SK-N-SH (cell line): ENCODE measurements around the gene AIMP1.

ENCODE experiments used
- CHD2 ChIP-seq: fragments of 150-350 bp; IDR thresholded peaks from 2 replicates; pipeline ENCODE4 v1.6.1; 2018; ENCODE audit warnings: low read length; ENCODE audit not compliant: partially characterized antibody
- CTCF ChIP-seq: fragments of 200-600 bp; sonication (generic); IDR thresholded peaks from 2 replicates; pipeline ENCODE4 v1.6.1; 2017; ENCODE audit warnings: antibody characterized with exemption, mild to moderate bottlenecking, moderate library complexity
- GATA2 ChIP-seq: sonication (generic); formaldehyde crosslinking; IDR thresholded peaks from 2 replicates; pipeline ENCODE4 v1.5.0; 2020; ENCODE audit warnings: mild to moderate bottlenecking, missing genetic modification reagents
- JUND ChIP-seq: IDR thresholded peaks from 2 replicates; pipeline ENCODE4 v1.4.0; 2012
- NFIC ChIP-seq: IDR thresholded peaks from 2 replicates; pipeline ENCODE4 v1.4.0; 2012; ENCODE audit warnings: borderline replicate concordance
- POLR2AphosphoS5 ChIP-seq: IDR thresholded peaks from 2 replicates; pipeline ENCODE4 v1.6.1; 2012; ENCODE audit warnings: low read depth, low read length
- RFX5 ChIP-seq: IDR thresholded peaks from 2 replicates; pipeline ENCODE4 v1.6.1; 2012; ENCODE audit warnings: mild to moderate bottlenecking, improper control_type of control experiment, low read length
- SMC3 ChIP-seq: IDR thresholded peaks from 2 replicates; pipeline ENCODE4 v1.6.1; 2012; ENCODE audit warnings: low read depth, low read length, improper control_type of control experiment
- TCF12 ChIP-seq: IDR thresholded peaks from 2 replicates; pipeline ENCODE4 v1.4.0; 2012
- YY1 ChIP-seq: IDR thresholded peaks from 2 replicates; pipeline ENCODE4 v1.4.0; 2012; ENCODE audit warnings: low read depth, mild to moderate bottlenecking
- TF ChIP-seq, protein P1 (sequence below): IDR thresholded peaks from 2 replicates; pipeline ENCODE4; 2012
- TF ChIP-seq, protein P2 (sequence below): IDR thresholded peaks from 2 replicates; pipeline ENCODE4 v1.4.0; 2012; ENCODE audit warnings: low read depth
- TF ChIP-seq, protein P3 (sequence below): IDR thresholded peaks from 2 replicates; pipeline ENCODE4 v1.6.1; 2012; ENCODE audit warnings: mild to moderate bottlenecking, low read depth, low read length, moderate library complexity

DNA sequence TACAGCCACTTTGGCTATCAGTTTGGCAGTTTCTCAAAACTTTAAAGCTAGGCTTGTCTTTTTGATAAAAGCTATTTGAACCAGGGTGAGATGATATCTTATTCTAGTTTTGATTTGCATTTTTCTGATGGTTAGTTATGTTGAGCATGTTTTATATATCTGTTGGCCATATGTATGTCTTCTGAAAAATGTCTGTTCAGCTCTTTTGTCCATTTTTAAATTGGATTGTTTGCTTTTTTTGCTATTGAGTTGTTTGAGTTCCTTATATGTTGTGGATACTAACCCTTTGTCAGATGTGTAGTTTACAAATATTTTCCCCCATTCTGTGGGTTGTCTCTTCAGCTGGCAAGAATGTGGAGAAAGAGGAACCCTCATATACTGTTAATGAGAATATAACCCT, 63.8 kb downstream of the AIMP1 start:
- TF ChIP-seq CTCF (no peak), RFX5 (no peak), GATA2 (no peak), TCF12 (no peak), NFIC (no peak), JUND (no peak), SMC3 (no peak), POLR2AphosphoS5 (no peak), CHD2 (no peak), YY1 (no peak)
- TF ChIP-seq, protein P1, sequence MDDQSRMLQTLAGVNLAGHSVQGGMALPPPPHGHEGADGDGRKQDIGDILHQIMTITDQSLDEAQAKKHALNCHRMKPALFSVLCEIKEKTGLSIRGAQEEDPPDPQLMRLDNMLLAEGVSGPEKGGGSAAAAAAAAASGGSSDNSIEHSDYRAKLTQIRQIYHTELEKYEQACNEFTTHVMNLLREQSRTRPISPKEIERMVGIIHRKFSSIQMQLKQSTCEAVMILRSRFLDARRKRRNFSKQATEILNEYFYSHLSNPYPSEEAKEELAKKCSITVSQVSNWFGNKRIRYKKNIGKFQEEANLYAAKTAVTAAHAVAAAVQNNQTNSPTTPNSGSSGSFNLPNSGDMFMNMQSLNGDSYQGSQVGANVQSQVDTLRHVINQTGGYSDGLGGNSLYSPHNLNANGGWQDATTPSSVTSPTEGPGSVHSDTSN = no peak
- TF ChIP-seq, protein P2, sequence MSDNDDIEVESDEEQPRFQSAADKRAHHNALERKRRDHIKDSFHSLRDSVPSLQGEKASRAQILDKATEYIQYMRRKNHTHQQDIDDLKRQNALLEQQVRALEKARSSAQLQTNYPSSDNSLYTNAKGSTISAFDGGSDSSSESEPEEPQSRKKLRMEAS = no peak
- TF ChIP-seq, protein P3, sequence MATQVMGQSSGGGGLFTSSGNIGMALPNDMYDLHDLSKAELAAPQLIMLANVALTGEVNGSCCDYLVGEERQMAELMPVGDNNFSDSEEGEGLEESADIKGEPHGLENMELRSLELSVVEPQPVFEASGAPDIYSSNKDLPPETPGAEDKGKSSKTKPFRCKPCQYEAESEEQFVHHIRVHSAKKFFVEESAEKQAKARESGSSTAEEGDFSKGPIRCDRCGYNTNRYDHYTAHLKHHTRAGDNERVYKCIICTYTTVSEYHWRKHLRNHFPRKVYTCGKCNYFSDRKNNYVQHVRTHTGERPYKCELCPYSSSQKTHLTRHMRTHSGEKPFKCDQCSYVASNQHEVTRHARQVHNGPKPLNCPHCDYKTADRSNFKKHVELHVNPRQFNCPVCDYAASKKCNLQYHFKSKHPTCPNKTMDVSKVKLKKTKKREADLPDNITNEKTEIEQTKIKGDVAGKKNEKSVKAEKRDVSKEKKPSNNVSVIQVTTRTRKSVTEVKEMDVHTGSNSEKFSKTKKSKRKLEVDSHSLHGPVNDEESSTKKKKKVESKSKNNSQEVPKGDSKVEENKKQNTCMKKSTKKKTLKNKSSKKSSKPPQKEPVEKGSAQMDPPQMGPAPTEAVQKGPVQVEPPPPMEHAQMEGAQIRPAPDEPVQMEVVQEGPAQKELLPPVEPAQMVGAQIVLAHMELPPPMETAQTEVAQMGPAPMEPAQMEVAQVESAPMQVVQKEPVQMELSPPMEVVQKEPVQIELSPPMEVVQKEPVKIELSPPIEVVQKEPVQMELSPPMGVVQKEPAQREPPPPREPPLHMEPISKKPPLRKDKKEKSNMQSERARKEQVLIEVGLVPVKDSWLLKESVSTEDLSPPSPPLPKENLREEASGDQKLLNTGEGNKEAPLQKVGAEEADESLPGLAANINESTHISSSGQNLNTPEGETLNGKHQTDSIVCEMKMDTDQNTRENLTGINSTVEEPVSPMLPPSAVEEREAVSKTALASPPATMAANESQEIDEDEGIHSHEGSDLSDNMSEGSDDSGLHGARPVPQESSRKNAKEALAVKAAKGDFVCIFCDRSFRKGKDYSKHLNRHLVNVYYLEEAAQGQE = no peak
